Nephron (organoid): ENCODE data around the gene ZNF718.
"Not testable (repeated sequence)": the region's sequence is repeated elsewhere in the genome, so short reads cannot be mapped to it uniquely, and the experiment has no call there.

Experiments
- H3K27ac Mint-ChIP-seq, 3 experiments: 2 replicates each; pipeline ENCODE4 v1.8.0; 2020; ENCODE audit warnings: mixed read lengths in 3 of 3, mild to moderate bottlenecking in 2 of 3, moderate library complexity in 1 of 3
- H3K27me3 Mint-ChIP-seq: 2 replicates; pipeline ENCODE4 v1.8.0; 2021; ENCODE audit warnings: low read depth, mild to moderate bottlenecking, moderate library complexity, mixed read lengths
- H3K36me3 Mint-ChIP-seq: 2 replicates; pipeline ENCODE4 v1.8.0; 2020; ENCODE audit warnings: low read depth, mixed read lengths
- H3K4me1 Mint-ChIP-seq: 2 replicates; pipeline ENCODE4 v1.8.0; 2020; ENCODE audit warnings: mixed read lengths
- H3K4me3 Mint-ChIP-seq, 3 experiments: 2 replicates each; pipeline ENCODE4 v1.8.0; 2020; ENCODE audit warnings: mild to moderate bottlenecking in 3 of 3, mixed read lengths in 3 of 3, moderate library complexity in 2 of 3
- H3K9me3 Mint-ChIP-seq: 2 replicates; pipeline ENCODE4 v1.8.0; 2020; ENCODE audit warnings: mixed read lengths
- CTCF ChIP-seq, 3 experiments: fragments of 200-600 bp; sonication (generic); IDR thresholded peaks; one replicate each; pipeline ENCODE4 v1.5.0; 2021; ENCODE audit warnings: antibody characterized with exemption in 3 of 3; ENCODE audit not compliant: unreplicated experiment in 3 of 3

ZNF718 gene

GRCh38 chr4:124275-125081 lies at the start of gene ZNF718:
ZNF718 (plus strand) TSS chr4:124501; CDS start chr4:124671, 170 bp downstream.
- peaks cover 12% of the 10 kb centered on the region for H3K4me1 Mint-ChIP-seq
- peaks cover 31% of the 10 kb centered on the region for H3K36me3 Mint-ChIP-seq
- peak within 1 kb of the TSS; percentile 100 for H3K27ac Mint-ChIP-seq
- no peak for TF ChIP-seq CTCF (IDR thresholded peaks at IDR 0.05; ENCODE audit: unreplicated experiment in 3 of 3)
- H3K9me3 Mint-ChIP-seq: peaks cover 35% of the 10 kb centered on the region
- peaks cover 13% of the 10 kb centered on the region for H3K27me3 Mint-ChIP-seq
- H3K4me3 Mint-ChIP-seq: peak within 1 kb of the TSS; percentile 98 to 100 (median 99)

- H3K27me3 Mint-ChIP-seq: no peaks in the 10 kb centered on the region
- TF ChIP-seq CTCF (IDR thresholded peaks at IDR 0.05; ENCODE audit: unreplicated experiment in 3 of 3): no peak
- H3K27ac Mint-ChIP-seq: no peak overlapping the region
- H3K36me3 Mint-ChIP-seq: peaks cover 76% of the 10 kb centered on the region
- H3K9me3 Mint-ChIP-seq: peaks cover 68% of the 10 kb centered on the region
- no peaks in the 10 kb centered on the region for H3K4me1 Mint-ChIP-seq
- no peak overlapping the region for H3K4me3 Mint-ChIP-seq
Observed at GRCh38 chr4:85951-86350, 38.4 kb upstream of the ZNF718 start.

- H3K27me3 Mint-ChIP-seq, H3K4me1 Mint-ChIP-seq, H3K27ac Mint-ChIP-seq, H3K4me3 Mint-ChIP-seq: not testable (repeated sequence)
- Mint-ChIP-seq H3K9me3 (peaks cover 69% of the 10 kb centered on the region), H3K36me3 (peaks cover 76% of the 10 kb centered on the region)
Observed at GRCh38 chr4:86559-87324, 37.6 kb upstream of the ZNF718 start.

- Mint-ChIP-seq H3K4me3 (no peak overlapping the region), H3K27me3 (no peaks in the 10 kb centered on the region), H3K9me3 (peaks cover 62% of the 10 kb centered on the region), H3K36me3 (peaks cover 11% of the 10 kb centered on the region), H3K27ac (no peak overlapping the region), H3K4me1 (no peaks in the 10 kb centered on the region)
- TF ChIP-seq CTCF (IDR thresholded peaks at IDR 0.05; ENCODE audit: unreplicated experiment in 3 of 3): no peak
Observed at GRCh38 chr4:98386-98785, 25.9 kb upstream of the ZNF718 start.

- Mint-ChIP-seq H3K27me3 (no peaks in the 10 kb centered on the region), H3K36me3 (peaks cover 1% of the 10 kb centered on the region), H3K4me1 (no peaks in the 10 kb centered on the region), H3K27ac (no peak overlapping the region), H3K4me3 (no peak overlapping the region), H3K9me3 (peaks cover 58% of the 10 kb centered on the region)
- no peak for TF ChIP-seq CTCF (IDR thresholded peaks at IDR 0.05; ENCODE audit: unreplicated experiment in 3 of 3)
Observed at GRCh38 chr4:99863-100262, 24.4 kb upstream of the ZNF718 start.

- no peak overlapping the region for H3K4me3 Mint-ChIP-seq
- H3K4me1 Mint-ChIP-seq: no peaks in the 10 kb centered on the region
- TF ChIP-seq CTCF (IDR thresholded peaks at IDR 0.05; ENCODE audit: unreplicated experiment in 3 of 3): no peak
- H3K27me3 Mint-ChIP-seq: peaks cover 7% of the 10 kb centered on the region
- H3K27ac Mint-ChIP-seq: no peak overlapping the region
- H3K9me3 Mint-ChIP-seq: peaks cover 73% of the 10 kb centered on the region
- peaks cover 10% of the 10 kb centered on the region for H3K36me3 Mint-ChIP-seq
Observed at GRCh38 chr4:107083-107443, 17.2 kb upstream of the ZNF718 start.
